VCaP (cell line): ENCODE results near the gene SLCO3A1.

Source experiments
- H3K27ac ChIP-seq: fragments of 450-650 bp; 2 replicates; pipeline ENCODE4 v1.5.1; 2017
- CTCF ChIP-seq: fragments of 450-650 bp; conservative IDR thresholded peaks from 2 replicates; pipeline ENCODE4 v1.5.1; 2017; ENCODE audit warnings: mild to moderate bottlenecking, moderate library complexity

The SLCO3A1 gene

GRCh38 chr15:91981821-91982800, 128.6 kb downstream of the SLCO3A1 start:
- no peak overlapping the region for H3K27ac ChIP-seq
- peak; percentile 78 for TF ChIP-seq CTCF

- no peak for TF ChIP-seq CTCF
- H3K27ac ChIP-seq, result no peak overlapping the region
These were observed 130.3 kb downstream of the SLCO3A1 start for GRCh38 chr15:91983729-91984340.

GRCh38 chr15:91985297-91985696, 131.8 kb downstream of the SLCO3A1 start:
- H3K27ac ChIP-seq, result no peak overlapping the region
- TF ChIP-seq CTCF, result no peak

- TF ChIP-seq CTCF, result no peak
- no peak overlapping the region for H3K27ac ChIP-seq
These were observed 134.6 kb downstream of the SLCO3A1 start for GRCh38 chr15:91988071-91988470.

GRCh38 chr15:91988655-91989054, 135.1 kb downstream of the SLCO3A1 start:
- H3K27ac ChIP-seq, result no peak overlapping the region
- TF ChIP-seq CTCF, result no peak

GRCh38 chr15:91989821-91990220, 136.3 kb downstream of the SLCO3A1 start:
- TF ChIP-seq CTCF, result no peak
- H3K27ac ChIP-seq, result no peak overlapping the region

GRCh38 chr15:91992945-91993344, 139.4 kb downstream of the SLCO3A1 start:
- H3K27ac ChIP-seq, result no peak overlapping the region
- no peak for TF ChIP-seq CTCF
